IMR-90 (cell line): ENCODE measurements around the gene PTBP1. TPM values are rescaled to one million over a fixed set of nuclear protein-coding genes. Genes with fewer than 3 reads are reported as not detected.

Experiments
- ATAC-seq: fragments of 200-7000 bp; cut with Tn5 transposase; 2 replicates; pipeline ENCODE4 v1.9.1; 2020; ENCODE audit warnings: low read depth, mild to moderate bottlenecking, moderate library complexity
- BruUV-seq: library from RNA; stranded (reverse); fragments of 400-500 nt; replicated peaks from 2 replicates; lab custom pipeline; 2021; lab: Mats Ljungman, UMichigan
- CTCF ChIA-PET: fragments of 300-600 bp; formaldehyde crosslinking; extraction: SDS; loops from one replicate; lab custom pipeline; 2021; ENCODE audit warnings: antibody characterized with exemption; lab: Yijun Ruan, JAX
- POLR2A ChIA-PET: fragments of 300-600 bp; sonication (Branson Sonifier 250); formaldehyde crosslinking; loops from one replicate; lab custom pipeline; 2022; ENCODE audit warnings: antibody characterized with exemption; ENCODE audit not compliant: unreplicated experiment; lab: Charles Lee
- DNase-seq: peaks from one replicate; pipeline ENCODE4 v3.0.0; 2013
- H2AFZ ChIP-seq: replicated peaks from 2 replicates; pipeline ENCODE3; 2013; ENCODE audit warnings: low read length, mild to moderate bottlenecking; ENCODE audit not compliant: poor library complexity
- H2AK5ac ChIP-seq: 2 replicates; pipeline ENCODE4 v1.6.1; 2013; ENCODE audit warnings: low read depth, low read length, inconsistent platforms
- H2AK9ac ChIP-seq: replicated peaks from 2 replicates; pipeline ENCODE3; 2013; ENCODE audit warnings: mild to moderate bottlenecking, low read depth, low read length, moderate library complexity; ENCODE audit not compliant: poor library complexity
- H2BK120ac ChIP-seq: 2 replicates; pipeline ENCODE4 v1.6.1; 2013; ENCODE audit warnings: low read depth, low read length, inconsistent platforms
- H2BK15ac ChIP-seq: 3 replicates; pipeline ENCODE4 v1.6.1; 2013; ENCODE audit warnings: low read depth, low read length, inconsistent platforms
- H2BK20ac ChIP-seq: 2 replicates; pipeline ENCODE4 v1.6.1; 2013; ENCODE audit warnings: low read depth, mild to moderate bottlenecking, inconsistent platforms, low read length, moderate library complexity
- H2BK5ac ChIP-seq: 2 replicates; pipeline ENCODE4 v1.6.1; 2013; ENCODE audit warnings: mild to moderate bottlenecking, low read depth, low read length, inconsistent platforms; ENCODE audit not compliant: poor library complexity, severe bottlenecking
- H3K14ac ChIP-seq: replicated peaks from 2 replicates; pipeline ENCODE4 v1.6.1; 2013; ENCODE audit warnings: low read depth, low read length, inconsistent platforms
- H3K18ac ChIP-seq: 2 replicates; pipeline ENCODE4 v1.6.1; 2013; ENCODE audit warnings: low read depth, low read length, control low read depth
- H3K23ac ChIP-seq: 2 replicates; pipeline ENCODE4 v1.6.1; 2013; ENCODE audit warnings: low read depth, low read length, inconsistent platforms
- H3K27ac ChIP-seq: 2 replicates; pipeline ENCODE4 v1.5.1; 2013; ENCODE audit warnings: mild to moderate bottlenecking, control low read depth, low read length; ENCODE audit not compliant: insufficient read depth
- H3K27me3 ChIP-seq: 2 replicates; pipeline ENCODE4 v1.6.1; 2013; ENCODE audit warnings: low read length; ENCODE audit not compliant: control insufficient read depth, insufficient read depth
- H3K36me3 ChIP-seq: 2 replicates; pipeline ENCODE4 v1.6.1; 2013; ENCODE audit warnings: low read length, mixed read lengths; ENCODE audit not compliant: control insufficient read depth, insufficient read depth
- H3K4ac ChIP-seq: 2 replicates; pipeline ENCODE4 v1.6.1; 2013; ENCODE audit warnings: low read depth, low read length, inconsistent platforms
- H3K4me1 ChIP-seq: 2 replicates; pipeline ENCODE4 v1.6.1; 2013; ENCODE audit warnings: low read length, mixed read lengths; ENCODE audit not compliant: control insufficient read depth, insufficient read depth
- H3K4me2 ChIP-seq: 2 replicates; pipeline ENCODE4 v1.6.1; 2013; ENCODE audit warnings: low read depth, mild to moderate bottlenecking, control low read depth, low read length, moderate library complexity
- H3K4me3 ChIP-seq: 2 replicates; pipeline ENCODE4 v1.5.1; 2013; ENCODE audit warnings: low read depth, mild to moderate bottlenecking, control low read depth, low read length, moderate library complexity; ENCODE audit not compliant: insufficient read depth
- H3K56ac ChIP-seq: 2 replicates; pipeline ENCODE4 v1.6.1; 2013; ENCODE audit warnings: low read length, inconsistent platforms; ENCODE audit not compliant: insufficient read depth; ENCODE audit errors: extremely low read depth
- H3K79me1 ChIP-seq, 2 experiments: 2 replicates each; pipeline ENCODE4 v1.6.1; 2013; ENCODE audit warnings: low read length in 2 of 2, inconsistent platforms in 1 of 2, low read depth in 1 of 2
- H3K9ac ChIP-seq: 2 replicates; pipeline ENCODE4 v1.6.1; 2013; ENCODE audit warnings: low read depth, low read length, control low read depth
- H3K9me1 ChIP-seq: 2 replicates; pipeline ENCODE4 v1.6.1; 2013; ENCODE audit warnings: low read length, inconsistent platforms; ENCODE audit not compliant: insufficient read depth
- H3K9me3 ChIP-seq: 2 replicates; pipeline ENCODE4 v1.6.1; 2013; ENCODE audit warnings: low read length; ENCODE audit not compliant: control insufficient read depth, insufficient read depth
- H4K20me1 ChIP-seq: 2 replicates; pipeline ENCODE4 v1.6.1; 2013; ENCODE audit warnings: low read length, inconsistent platforms; ENCODE audit not compliant: insufficient read depth
- H4K5ac ChIP-seq: 2 replicates; pipeline ENCODE4 v1.6.1; 2013; ENCODE audit warnings: mild to moderate bottlenecking, low read depth, low read length, control low read depth
- H4K8ac ChIP-seq, 2 experiments: 2 replicates each; pipeline ENCODE4 v1.6.1; 2013; ENCODE audit warnings: low read depth in 2 of 2, low read length in 2 of 2, control low read depth in 1 of 2, inconsistent platforms in 1 of 2
- H4K91ac ChIP-seq: 2 replicates; pipeline ENCODE4 v1.6.1; 2013; ENCODE audit warnings: low read depth, low read length, inconsistent platforms; ENCODE audit not compliant: insufficient read depth
- BHLHE40 ChIP-seq: fragments of 150-350 bp; IDR thresholded peaks from 2 replicates; pipeline ENCODE4 v1.6.1; 2016; ENCODE audit warnings: mild to moderate bottlenecking, low read depth, low read length
- CEBPB ChIP-seq: IDR thresholded peaks from 2 replicates; pipeline ENCODE4 v1.6.1; 2012; ENCODE audit warnings: low read depth, low read length, improper control_type of control experiment
- CHD1 ChIP-seq: IDR thresholded peaks from 2 replicates; pipeline ENCODE4 v1.6.1; 2012; ENCODE audit warnings: low read depth, low read length, improper control_type of control experiment
- ELK1 ChIP-seq: fragments of 150-350 bp; IDR thresholded peaks from 2 replicates; pipeline ENCODE4 v1.6.1; 2016; ENCODE audit warnings: low read depth, mild to moderate bottlenecking, low read length, moderate library complexity, borderline replicate concordance
- FOS ChIP-seq: fragments of 150-350 bp; IDR thresholded peaks from 2 replicates; pipeline ENCODE4 v1.6.1; 2016; ENCODE audit warnings: low read depth, low read length
- MAFK ChIP-seq: IDR thresholded peaks from 2 replicates; pipeline ENCODE4 v1.6.1; 2012; ENCODE audit warnings: low read depth, low read length, improper control_type of control experiment
- MAZ ChIP-seq: IDR thresholded peaks from 2 replicates; pipeline ENCODE4 v1.6.1; 2012; ENCODE audit warnings: low read depth, mild to moderate bottlenecking, low read length, improper control_type of control experiment, moderate library complexity, borderline replicate concordance
- MXI1 ChIP-seq: IDR thresholded peaks from 2 replicates; pipeline ENCODE4 v1.6.1; 2012; ENCODE audit warnings: low read depth, mild to moderate bottlenecking, low read length, moderate library complexity, borderline replicate concordance
- NFE2L2 ChIP-seq: fragments of 150-350 bp; IDR thresholded peaks from 2 replicates; pipeline ENCODE4 v1.6.1; 2016; ENCODE audit warnings: low read depth, mild to moderate bottlenecking, low read length
- RAD21 ChIP-seq: IDR thresholded peaks from 2 replicates; pipeline ENCODE4 v1.6.1; 2012; ENCODE audit warnings: low read length, improper control_type of control experiment
- RCOR1 ChIP-seq: IDR thresholded peaks from 2 replicates; pipeline ENCODE4 v1.6.1; 2012; ENCODE audit warnings: mild to moderate bottlenecking, low read length, improper control_type of control experiment; ENCODE audit not compliant: insufficient replicate concordance
- RFX5 ChIP-seq: IDR thresholded peaks from 2 replicates; pipeline ENCODE4 v1.8.0; 2012; ENCODE audit warnings: low read depth, mild to moderate bottlenecking, low read length, moderate library complexity
- SMC3 ChIP-seq: fragments of 150-350 bp; IDR thresholded peaks from 2 replicates; pipeline ENCODE4 v1.6.1; 2016; ENCODE audit warnings: low read depth, mild to moderate bottlenecking, antibody characterized with exemption, low read length, moderate library complexity
- USF2 ChIP-seq: fragments of 150-350 bp; IDR thresholded peaks from 2 replicates; pipeline ENCODE4 v1.6.1; 2017; ENCODE audit warnings: mild to moderate bottlenecking, antibody characterized with exemption, low read length, low read depth
- WGBS, 2 experiments: methylation state at CpG; one replicate each; pipeline versions ENCODE4 v1.1.5 to v1.1.7; 2013; ENCODE audit warnings: missing lambda C conversion rate in 2 of 2; ENCODE audit not compliant: insufficient read length in 1 of 2; ENCODE audit errors: extremely low coverage in 2 of 2; 5-methylcytosine and 5-hydroxymethylcytosine counted together
- dilution Hi-C: fragments of 300-500 bp; cut with HindIII; formaldehyde crosslinking; loops from one replicate; pipeline ENCODE4 v1.14.3; 2018; ENCODE audit warnings: low sequenced_read_pairs; ENCODE audit not compliant: unreplicated experiment
- in situ Hi-C: fragments of 300-500 bp; cut with MboI; formaldehyde crosslinking; loops from 3 replicates; pipeline ENCODE4 v1.14.3; 2019; ENCODE audit warnings: low sequenced_read_pairs, inconsistent platforms, mixed read lengths
- intact Hi-C: fragments of 100-400 bp; cut with micrococcal nuclease; formaldehyde crosslinking; loops from 2 replicates; pipeline ENCODE4 v1.10.0; 2022
- polyA plus RNA-seq, 3 experiments: library from polyadenylated mRNA; depleted of rRNA; stranded (reverse); fragments of >200 nt; gene quantifications; 2 replicates each; pipeline ENCODE4 v1.2.3, GENCODE V29; 2012; ENCODE audit warnings: low replicate concordance in 1 of 3
- total RNA-seq: library from RNA; depleted of rRNA; stranded (reverse); fragments of >200 nt; gene quantifications from 2 replicates; pipeline ENCODE4 v1.2.3, GENCODE V29; 2012
- TF ChIP-seq, protein P1 (sequence below): conservative IDR thresholded peaks from 2 replicates; pipeline ENCODE4 v1.5.1; 2012; ENCODE audit warnings: mild to moderate bottlenecking, low read depth, low read length, improper control_type of control experiment

PTBP1 gene
- total and polyA plus RNA-seq, 2 of the 4 experiments (the other 2 are of a cell fraction) = 146 to 269 TPM

- ChIA-PET POLR2A (no interaction called here), CTCF (no interaction called here)
- in situ Hi-C loops = no loop called here
- Histone ChIP-seq H4K91ac (no peak overlapping the region), H3K27me3 (peaks cover 20% of the 10 kb centered on the region), H3K4ac (no peak overlapping the region), H3K4me1 (peaks cover 2% of the 10 kb centered on the region; the same call in 1 of the 2 replicates), H2AK5ac (no peak overlapping the region; the same call in 1 of the 2 replicates), H3K79me1 (no peaks in the 10 kb centered on the region), H2AFZ (peak overlapping the region; percentile 71), H3K4me3 (peak overlapping the region; percentile 10; the same call in 1 of the 2 replicates), H4K8ac (no peak overlapping the region), H2BK120ac (no peak overlapping the region), H3K9me1 (no peaks in the 10 kb centered on the region), H3K9ac (no peak overlapping the region), H3K18ac (no peak overlapping the region), H3K36me3 (no peaks in the 10 kb centered on the region), H4K20me1 (no peaks in the 10 kb centered on the region; the same call in 1 of the 2 replicates), H3K23ac (no peak overlapping the region), H2BK5ac (no peak overlapping the region), H2BK20ac (no peak overlapping the region), H2BK15ac (no peak overlapping the region), H3K4me2 (peak overlapping the region; percentile 51), H4K5ac (no peak overlapping the region), H3K27ac (no peak overlapping the region), H3K56ac (no peak overlapping the region), H3K9me3 (no peaks in the 10 kb centered on the region), H3K14ac (no peak overlapping the region), H2AK9ac (peak overlapping the region; percentile 55)
- 2% methylated on average over 13 of the region's 70 CpGs; no CpG with 5 or more reads in 1 of the 2 experiments for WGBS, 2 experiments
- ATAC-seq (0 out of 2 replicates have a peak, but pooled peaks have one; percentile 36), DNase-seq (no peak)
- dilution Hi-C loops = no loop called here
- intact Hi-C loops = no loop called here
- BruUV-seq = no TSS peak
- TF ChIP-seq FOS (no peak), CHD1 (no peak), RFX5 (no peak), MXI1 (no peak), SMC3 (no peak), MAZ (no peak), BHLHE40 (no peak), NFE2L2 (no peak), RCOR1 (no peak), RAD21 (no peak), MAFK (no peak), CEBPB (no peak), USF2 (no peak), ELK1 (no peak)
- TF ChIP-seq, protein P1, sequence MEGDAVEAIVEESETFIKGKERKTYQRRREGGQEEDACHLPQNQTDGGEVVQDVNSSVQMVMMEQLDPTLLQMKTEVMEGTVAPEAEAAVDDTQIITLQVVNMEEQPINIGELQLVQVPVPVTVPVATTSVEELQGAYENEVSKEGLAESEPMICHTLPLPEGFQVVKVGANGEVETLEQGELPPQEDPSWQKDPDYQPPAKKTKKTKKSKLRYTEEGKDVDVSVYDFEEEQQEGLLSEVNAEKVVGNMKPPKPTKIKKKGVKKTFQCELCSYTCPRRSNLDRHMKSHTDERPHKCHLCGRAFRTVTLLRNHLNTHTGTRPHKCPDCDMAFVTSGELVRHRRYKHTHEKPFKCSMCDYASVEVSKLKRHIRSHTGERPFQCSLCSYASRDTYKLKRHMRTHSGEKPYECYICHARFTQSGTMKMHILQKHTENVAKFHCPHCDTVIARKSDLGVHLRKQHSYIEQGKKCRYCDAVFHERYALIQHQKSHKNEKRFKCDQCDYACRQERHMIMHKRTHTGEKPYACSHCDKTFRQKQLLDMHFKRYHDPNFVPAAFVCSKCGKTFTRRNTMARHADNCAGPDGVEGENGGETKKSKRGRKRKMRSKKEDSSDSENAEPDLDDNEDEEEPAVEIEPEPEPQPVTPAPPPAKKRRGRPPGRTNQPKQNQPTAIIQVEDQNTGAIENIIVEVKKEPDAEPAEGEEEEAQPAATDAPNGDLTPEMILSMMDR = no peak
These were observed 46.7 kb downstream of the PTBP1 start for GRCh38 chr19:843836-844545.
